ENCODE results near the gene MAML3. TPM values are rescaled to one million over a fixed set of nuclear protein-coding genes. Genes with fewer than 3 reads are reported as not detected.

The MAML3 gene
- total and polyA plus RNA-seq, 12 donors: 1.1 to 4.6 (median 2.6) TPM

DNA sequence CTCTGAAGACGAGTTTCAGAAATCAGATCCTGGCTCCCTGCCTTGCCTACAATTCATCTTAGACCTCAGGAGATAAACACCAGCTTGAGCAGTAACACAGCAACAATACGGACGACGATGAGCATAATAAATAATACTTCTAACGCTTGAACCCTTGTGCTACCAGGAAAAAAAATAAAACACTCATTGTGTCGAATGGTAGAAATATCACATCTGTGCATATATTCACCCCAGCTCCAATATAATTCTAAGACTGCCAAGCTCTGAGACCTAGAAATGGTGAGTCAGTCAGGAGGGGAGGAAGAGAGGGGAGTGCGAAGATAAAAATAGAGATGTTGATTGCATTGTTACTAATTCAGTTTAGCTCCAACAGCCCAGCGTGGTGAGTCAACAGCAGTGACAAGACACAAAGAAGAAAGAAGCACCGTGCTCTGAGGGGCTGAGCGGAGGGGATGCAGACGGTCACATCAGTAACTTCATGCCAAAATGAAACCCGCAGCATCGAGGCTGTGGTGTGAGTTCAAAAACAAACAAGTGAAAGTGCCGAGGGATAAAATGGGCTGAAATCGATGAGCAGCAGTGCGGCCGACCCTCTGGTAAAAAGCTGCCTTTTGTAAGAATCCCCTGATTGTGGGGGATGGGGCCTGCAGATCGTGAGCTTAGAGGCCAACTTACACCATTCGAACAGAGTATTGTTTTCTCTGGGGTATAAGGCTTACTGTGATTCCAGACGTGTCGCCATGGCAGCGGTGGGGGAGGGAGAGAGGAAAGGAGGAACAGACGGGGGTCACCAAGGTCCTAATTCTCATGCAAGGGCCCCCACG, 338.0 kb downstream of the MAML3 start:
- DNase-seq (peak; percentile 38 to 56), ATAC-seq (peak; percentile 76 to 94 (median 89))
- 7 to 8% methylated on average over 24 of the region's 24 CpGs for WGBS, 2 donors
- intact Hi-C loops (cut with DNase I): loop anchor here in 3 of 10 donors (5.0 to 10.0 kb wide), 4 partner anchors 51 to 101 kb away; no protein-coding TSS in a partner anchor
- peaks cover 5 to 66% (median 31%) of the 10 kb centered on the region in 9 donors for H3K4me1 ChIP-seq
- H3K27me3 ChIP-seq: no peaks in the 10 kb centered on the region
- TF ChIP-seq, protein P1, sequence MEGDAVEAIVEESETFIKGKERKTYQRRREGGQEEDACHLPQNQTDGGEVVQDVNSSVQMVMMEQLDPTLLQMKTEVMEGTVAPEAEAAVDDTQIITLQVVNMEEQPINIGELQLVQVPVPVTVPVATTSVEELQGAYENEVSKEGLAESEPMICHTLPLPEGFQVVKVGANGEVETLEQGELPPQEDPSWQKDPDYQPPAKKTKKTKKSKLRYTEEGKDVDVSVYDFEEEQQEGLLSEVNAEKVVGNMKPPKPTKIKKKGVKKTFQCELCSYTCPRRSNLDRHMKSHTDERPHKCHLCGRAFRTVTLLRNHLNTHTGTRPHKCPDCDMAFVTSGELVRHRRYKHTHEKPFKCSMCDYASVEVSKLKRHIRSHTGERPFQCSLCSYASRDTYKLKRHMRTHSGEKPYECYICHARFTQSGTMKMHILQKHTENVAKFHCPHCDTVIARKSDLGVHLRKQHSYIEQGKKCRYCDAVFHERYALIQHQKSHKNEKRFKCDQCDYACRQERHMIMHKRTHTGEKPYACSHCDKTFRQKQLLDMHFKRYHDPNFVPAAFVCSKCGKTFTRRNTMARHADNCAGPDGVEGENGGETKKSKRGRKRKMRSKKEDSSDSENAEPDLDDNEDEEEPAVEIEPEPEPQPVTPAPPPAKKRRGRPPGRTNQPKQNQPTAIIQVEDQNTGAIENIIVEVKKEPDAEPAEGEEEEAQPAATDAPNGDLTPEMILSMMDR (IDR thresholded peaks at IDR 0.05): no peak
- peak overlapping the region; percentile 16 to 58 (median 50) for H3K4me3 ChIP-seq
- peaks cover 0 to 3% (median under 1%) of the 10 kb centered on the region in 11 donors for H3K9me3 ChIP-seq
- H3K36me3 ChIP-seq: no peaks in the 10 kb centered on the region
- peak overlapping the region in 9 of 10 donors; percentile 49 to 87 (median 79) for H3K27ac ChIP-seq

DNA sequence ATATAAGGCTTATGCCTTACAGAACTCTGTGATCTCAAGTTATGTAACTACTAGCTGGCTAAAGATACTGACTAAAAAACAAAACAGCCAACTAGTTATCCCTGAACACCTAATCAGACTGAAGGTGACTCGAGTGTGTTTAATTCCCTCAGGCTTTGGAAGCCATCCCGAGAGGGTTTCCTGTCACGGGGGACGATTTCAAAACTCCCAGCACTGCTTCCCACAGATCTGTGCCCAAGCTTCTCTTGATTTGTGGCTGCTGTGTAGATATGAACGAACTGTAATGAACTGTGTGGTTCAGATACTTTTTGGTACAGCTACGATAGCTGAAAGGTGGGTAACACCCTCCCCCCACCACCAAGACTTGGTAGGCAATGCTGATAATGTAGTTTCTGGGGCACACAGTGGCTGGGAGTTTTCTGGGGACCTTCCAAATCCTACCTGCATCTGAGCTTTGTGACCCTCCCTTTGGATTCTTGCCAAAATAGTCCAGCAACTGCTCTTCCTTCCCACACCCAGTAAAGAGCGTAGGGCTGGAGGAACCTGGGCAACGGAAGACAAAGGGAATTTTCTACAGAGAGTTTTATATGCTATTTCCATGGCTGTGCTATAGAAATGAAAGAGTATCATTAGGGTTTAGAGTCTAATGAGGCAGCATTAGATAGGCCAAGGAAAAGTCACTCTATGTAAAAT, 339.5 kb downstream of the MAML3 start:
- ATAC-seq (peak in 7 of 8 donors; percentile 24 to 57 (median 43)), DNase-seq (peak in 1 of 2 donors; percentile 23)
- peaks cover 0 to 11% (median 6%) of the 10 kb centered on the region in 11 donors for H3K9me3 ChIP-seq
- 20 to 29% methylated on average over 8 of the region's 8 CpGs for WGBS, 2 donors
- H3K36me3 ChIP-seq: no peaks in the 10 kb centered on the region
- TF ChIP-seq, protein P1 (IDR thresholded peaks at IDR 0.05): no peak
- intact Hi-C loops (cut with DNase I): loop anchor here in 4 of 10 donors (5.0 to 10.0 kb wide), 5 partner anchors 37 to 103 kb away; no protein-coding TSS in a partner anchor
- H3K27ac ChIP-seq: peak overlapping the region; percentile 8 to 87 (median 76)
- H3K4me1 ChIP-seq: peaks cover 5 to 67% (median 33%) of the 10 kb centered on the region in 9 donors
- H3K27me3 ChIP-seq: no peaks in the 10 kb centered on the region
- H3K4me3 ChIP-seq: peak overlapping the region in 2 of 10 donors; percentile 20 to 25

DNA sequence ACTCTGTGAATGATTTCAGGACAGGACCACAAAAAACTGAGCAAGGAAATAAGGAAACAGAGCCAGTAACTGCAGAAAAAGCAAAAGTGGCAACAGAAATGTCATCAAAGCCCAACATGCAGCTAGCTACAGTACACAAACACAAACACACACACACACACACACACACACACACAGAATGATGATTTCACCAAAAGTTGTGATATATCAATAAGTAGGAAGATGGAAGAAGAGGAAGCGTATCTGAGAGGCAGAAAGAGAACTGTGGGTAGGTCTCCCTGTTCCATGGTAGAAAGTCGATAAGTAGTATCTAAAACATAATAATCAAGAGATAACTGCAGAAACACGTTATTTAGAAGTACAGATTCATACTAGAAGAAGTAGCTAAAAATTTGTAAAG, 340.1 kb downstream of the MAML3 start:
- peaks cover 0 to 11% (median 6%) of the 10 kb centered on the region in 11 donors for H3K9me3 ChIP-seq
- no peak overlapping the region for H3K4me3 ChIP-seq
- TF ChIP-seq, protein P1 (IDR thresholded peaks at IDR 0.05): no peak
- peaks cover 7 to 70% (median 39%) of the 10 kb centered on the region in 9 donors for H3K4me1 ChIP-seq
- no peaks in the 10 kb centered on the region for H3K36me3 ChIP-seq
- intact Hi-C loops (cut with DNase I): loop anchor here in 3 of 10 donors (5.0 to 10.0 kb wide), 2 partner anchors 37 to 49 kb away; no protein-coding TSS in a partner anchor
- DNase-seq (no peak), ATAC-seq (no peak)
- 68 to 69% methylated on average over 3 of the region's 3 CpGs for WGBS, 2 donors
- H3K27me3 ChIP-seq: no peaks in the 10 kb centered on the region
- peak overlapping the region in 8 of 10 donors; percentile 49 to 87 (median 80) for H3K27ac ChIP-seq

DNA sequence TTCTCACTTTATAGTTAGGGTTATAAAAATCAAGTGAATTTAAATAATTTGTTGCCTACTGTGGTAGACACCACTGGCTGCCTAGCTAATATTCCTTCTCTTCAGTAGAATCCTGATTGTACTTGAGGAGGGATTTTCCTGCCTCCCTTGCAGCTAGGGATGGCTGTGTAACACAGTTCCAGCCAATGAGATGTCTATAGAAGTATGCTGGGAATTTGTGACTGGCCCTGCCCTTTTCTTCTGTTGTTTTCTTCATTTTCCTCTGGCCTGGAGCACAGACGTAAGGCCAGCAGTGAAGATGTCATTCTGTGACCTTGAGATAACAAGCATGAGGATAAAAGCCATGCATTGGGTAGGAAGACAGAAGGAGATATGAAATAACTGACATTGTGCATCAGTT, 343.3 kb downstream of the MAML3 start:
- intact Hi-C loops (cut with DNase I): loop anchor here in 3 of 10 donors (5.0 to 10.0 kb wide), 2 partner anchors 33 to 46 kb away; no protein-coding TSS in a partner anchor
- no peaks in the 10 kb centered on the region for H3K27me3 ChIP-seq
- TF ChIP-seq, protein P1 (IDR thresholded peaks at IDR 0.05): no peak
- H3K27ac ChIP-seq: no peak overlapping the region
- DNase-seq: no peak
- no peak overlapping the region for H3K4me3 ChIP-seq
- no peaks in the 10 kb centered on the region for H3K36me3 ChIP-seq
- peaks cover 7 to 52% (median 40%) of the 10 kb centered on the region in 9 donors for H3K4me1 ChIP-seq
- 56 to 71% methylated on average over 1 of the region's 1 CpG for WGBS, 2 donors
- ATAC-seq: no peak
- H3K9me3 ChIP-seq: peaks cover 0 to 11% (median 6%) of the 10 kb centered on the region in 11 donors

Measured in heart right ventricle (tissue), 16 donors.